CD14-positive monocyte (primary cell): ENCODE results near the gene THEM4. TPM values are rescaled to one million over a fixed set of nuclear protein-coding genes. Genes with fewer than 3 reads are reported as not detected.
"Not testable (repeated sequence)": the region's sequence is repeated elsewhere in the genome, so short reads cannot be mapped to it uniquely, and the experiment has no call there.

ENCODE experiments used
- DNase-seq, 3 donors: peaks; one replicate each; pipeline ENCODE4 v3.0.0-alpha.2; 2011 to 2022
- H2AFZ ChIP-seq: 2 replicates; pipeline ENCODE4 v1.6.0; 2012; ENCODE audit warnings: mild to moderate bottlenecking, low read depth, low read length, inconsistent platforms; ENCODE audit not compliant: insufficient read depth, poor library complexity, severe bottlenecking
- H3K27ac ChIP-seq, 2 donors: 1 replicate in 1 of 2; 2 replicates in 1 of 2; pipeline ENCODE4 v1.5.1; 2012 to 2013; ENCODE audit warnings: low read length in 2 of 2, control low read depth in 1 of 2, inconsistent platforms in 1 of 2, low read depth in 1 of 2, mild to moderate bottlenecking in 1 of 2
- H3K27me3 ChIP-seq, 2 donors: one replicate each; pipeline versions ENCODE4 v1.6.0 to v1.6.1; 2011 to 2013; ENCODE audit warnings: low read length in 2 of 2; ENCODE audit not compliant: control insufficient read depth in 2 of 2, insufficient read depth in 2 of 2
- H3K36me3 ChIP-seq, 2 donors: replicated peaks in 1 of 2; 1 replicate in 1 of 2; 2 replicates in 1 of 2; pipeline versions ENCODE4 v1.5.1 to v1.6.1; 2012 to 2013; ENCODE audit warnings: low read length in 2 of 2, control low read depth in 1 of 2, inconsistent platforms in 1 of 2, mild to moderate bottlenecking in 1 of 2; ENCODE audit not compliant: insufficient read depth in 2 of 2, control insufficient read depth in 1 of 2
- H3K4me1 ChIP-seq, 2 donors: 1 replicate in 1 of 2; 2 replicates in 1 of 2; pipeline versions ENCODE4 v1.5.1 to v1.6.1; 2012 to 2013; ENCODE audit warnings: low read length in 2 of 2, control low read depth in 1 of 2, inconsistent platforms in 1 of 2, mild to moderate bottlenecking in 1 of 2, moderate library complexity in 1 of 2; ENCODE audit not compliant: insufficient read depth in 2 of 2, control insufficient read depth in 1 of 2
- H3K4me2 ChIP-seq: replicated peaks from 2 replicates; pipeline ENCODE3; 2012; ENCODE audit warnings: low read length, moderate library complexity, mild to moderate bottlenecking; ENCODE audit not compliant: poor library complexity, severe bottlenecking; ENCODE audit errors: extremely low read depth
- H3K4me3 ChIP-seq, 3 experiments: fragments of 200-600 bp in 1 of 3; sonication (generic) in 1 of 3; replicated peaks in 1 of 3; 1 replicate in 2 of 3; 2 replicates in 1 of 3; pipeline ENCODE4 v1.5.1; 2011 to 2013; ENCODE audit warnings: low read length in 3 of 3, mild to moderate bottlenecking in 3 of 3, control low read depth in 2 of 3, low read depth in 2 of 3, inconsistent platforms in 1 of 3, moderate library complexity in 1 of 3
- H3K79me2 ChIP-seq: 2 replicates; pipeline ENCODE4 v1.6.0; 2012; ENCODE audit warnings: mild to moderate bottlenecking, control low read depth, inconsistent platforms, low read length, moderate library complexity; ENCODE audit not compliant: insufficient read depth
- H3K9ac ChIP-seq: 2 replicates; pipeline ENCODE4 v1.6.0; 2017; ENCODE audit warnings: low read length, mild to moderate bottlenecking; ENCODE audit not compliant: insufficient read depth, poor library complexity, severe bottlenecking
- H3K9me3 ChIP-seq, 2 donors: replicated peaks in 1 of 2; 1 replicate in 1 of 2; 2 replicates in 1 of 2; pipeline versions ENCODE4 v1.5.1 to v1.6.1; 2012 to 2013; ENCODE audit warnings: low read length in 2 of 2, control low read depth in 1 of 2; ENCODE audit not compliant: control insufficient read depth in 1 of 2, insufficient read depth in 1 of 2
- H4K20me1 ChIP-seq: 2 replicates; pipeline ENCODE4 v1.6.0; 2012; ENCODE audit warnings: mild to moderate bottlenecking, low read length, control low read depth, moderate library complexity; ENCODE audit not compliant: insufficient read depth
- H3K27ac Mint-ChIP-seq, 7 donors: one replicate each; pipeline ENCODE4 v1.8.0; 2020; ENCODE audit warnings: mild to moderate bottlenecking in 7 of 7, mixed read lengths in 7 of 7, moderate library complexity in 6 of 7, inconsistent platforms in 2 of 7
- H3K27me3 Mint-ChIP-seq, 3 donors: one replicate each; pipeline ENCODE4 v1.8.0; 2021 to 2022; ENCODE audit warnings: low read depth in 3 of 3, mild to moderate bottlenecking in 3 of 3, mixed read lengths in 3 of 3, moderate library complexity in 3 of 3, inconsistent platforms in 1 of 3
- H3K36me3 Mint-ChIP-seq, 2 donors: one replicate each; pipeline ENCODE4 v1.8.0; 2020; ENCODE audit warnings: mixed read lengths in 2 of 2, inconsistent platforms in 1 of 2, mild to moderate bottlenecking in 1 of 2
- H3K4me1 Mint-ChIP-seq: one replicate; pipeline ENCODE4 v1.8.0; 2020; ENCODE audit warnings: mild to moderate bottlenecking, mixed read lengths
- H3K4me3 Mint-ChIP-seq, 2 donors: one replicate each; pipeline ENCODE4 v1.8.0; 2020; ENCODE audit warnings: mild to moderate bottlenecking in 2 of 2, mixed read lengths in 2 of 2, moderate library complexity in 1 of 2
- H3K9me3 Mint-ChIP-seq, 7 donors: one replicate each; pipeline ENCODE4 v1.8.0; 2020 to 2022; ENCODE audit warnings: mixed read lengths in 7 of 7, mild to moderate bottlenecking in 6 of 7, moderate library complexity in 6 of 7, inconsistent platforms in 2 of 7
- WGBS: methylation state at CpG from one replicate; pipeline ENCODE4 v1.1.5; 2013; ENCODE audit warnings: missing lambda C conversion rate; ENCODE audit not compliant: insufficient coverage; 5-methylcytosine and 5-hydroxymethylcytosine counted together
- intact Hi-C, 2 donors: fragments of 100-400 bp; cut with micrococcal nuclease; formaldehyde crosslinking; loops; one replicate each; pipeline versions ENCODE4 v1.15.0 to v1.15.1; 2023
- polyA plus RNA-seq, 3 donors: library from polyadenylated mRNA; depleted of rRNA in 1 of 3; unstranded in 2 of 3; stranded (reverse) in 1 of 3; fragments of 300-500 nt in 2 of 3; fragments of >200 nt in 1 of 3; fragmentation: Illumina TruSeq in 2 of 3; gene quantifications; 1 replicate in 2 of 3; 2 replicates in 1 of 3; pipeline ENCODE4 v1.2.3, GENCODE V29; 2012 to 2021
- TF ChIP-seq, protein P1 (sequence below): fragments of 200-600 bp; IDR thresholded peaks from one replicate; pipeline ENCODE4 v1.8.0; 2022; ENCODE audit warnings: antibody characterized with exemption, mild to moderate bottlenecking

THEM4 gene
- polyA plus RNA-seq, 3 donors, result 3.7 to 6.0 (median 4.6) TPM

DNA sequence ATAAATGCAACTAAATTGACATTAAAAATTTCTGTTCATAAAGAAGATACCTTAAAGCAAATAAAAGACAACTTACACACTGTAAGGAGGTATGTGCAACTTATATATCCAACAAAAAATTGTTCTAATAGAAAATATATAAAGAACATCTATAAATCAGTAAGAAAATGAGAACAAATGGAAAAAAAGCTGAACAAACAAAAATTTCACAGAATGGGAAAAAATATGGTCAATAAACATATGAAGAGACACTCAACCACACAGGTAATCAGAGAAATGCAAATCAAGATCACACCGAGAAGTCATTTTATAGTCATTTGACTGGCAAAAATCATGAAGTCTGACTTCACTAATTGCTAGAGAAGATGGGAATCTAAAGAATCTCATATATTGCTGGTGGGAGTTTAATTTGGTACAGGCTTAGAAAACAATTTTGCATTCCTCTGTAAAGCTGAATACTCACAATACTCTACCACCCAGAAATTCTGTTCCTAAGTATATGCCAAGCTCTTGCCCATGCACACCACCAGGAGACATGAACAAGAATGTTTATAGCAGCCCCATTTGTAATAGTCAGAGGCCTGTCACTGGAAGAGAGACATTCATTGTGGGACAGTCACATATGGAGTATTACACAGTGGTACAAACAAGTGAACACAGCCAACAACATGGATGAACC lies 33.8 kb downstream of the THEM4 start:
- Histone ChIP-seq H3K4me3 (no peak overlapping the region), H3K36me3 (peaks cover 0 to 6% of the 10 kb centered on the region in 2 donors), H3K4me2 (no peak overlapping the region), H3K4me1 (peaks cover 0 to 3% of the 10 kb centered on the region in 2 donors), H3K79me2 (no peaks in the 10 kb centered on the region), H2AFZ (no peak overlapping the region), H3K27me3 (no peaks in the 10 kb centered on the region), H3K9ac (no peak overlapping the region), H3K9me3 (no peaks in the 10 kb centered on the region), H3K27ac (no peak overlapping the region), H4K20me1 (no peaks in the 10 kb centered on the region)
- intact Hi-C loops, result no loop called here
- TF ChIP-seq, protein P1, sequence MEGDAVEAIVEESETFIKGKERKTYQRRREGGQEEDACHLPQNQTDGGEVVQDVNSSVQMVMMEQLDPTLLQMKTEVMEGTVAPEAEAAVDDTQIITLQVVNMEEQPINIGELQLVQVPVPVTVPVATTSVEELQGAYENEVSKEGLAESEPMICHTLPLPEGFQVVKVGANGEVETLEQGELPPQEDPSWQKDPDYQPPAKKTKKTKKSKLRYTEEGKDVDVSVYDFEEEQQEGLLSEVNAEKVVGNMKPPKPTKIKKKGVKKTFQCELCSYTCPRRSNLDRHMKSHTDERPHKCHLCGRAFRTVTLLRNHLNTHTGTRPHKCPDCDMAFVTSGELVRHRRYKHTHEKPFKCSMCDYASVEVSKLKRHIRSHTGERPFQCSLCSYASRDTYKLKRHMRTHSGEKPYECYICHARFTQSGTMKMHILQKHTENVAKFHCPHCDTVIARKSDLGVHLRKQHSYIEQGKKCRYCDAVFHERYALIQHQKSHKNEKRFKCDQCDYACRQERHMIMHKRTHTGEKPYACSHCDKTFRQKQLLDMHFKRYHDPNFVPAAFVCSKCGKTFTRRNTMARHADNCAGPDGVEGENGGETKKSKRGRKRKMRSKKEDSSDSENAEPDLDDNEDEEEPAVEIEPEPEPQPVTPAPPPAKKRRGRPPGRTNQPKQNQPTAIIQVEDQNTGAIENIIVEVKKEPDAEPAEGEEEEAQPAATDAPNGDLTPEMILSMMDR, result no peak
- no peak for DNase-seq
- H3K4me1 Mint-ChIP-seq, result peaks cover 8% of the 10 kb centered on the region
- peaks cover 1 to 3% (median 1%) of the 10 kb centered on the region in 3 donors for H3K27me3 Mint-ChIP-seq
- no peak overlapping the region for H3K4me3 Mint-ChIP-seq
- H3K27ac Mint-ChIP-seq, result no peak overlapping the region
- no CpG with 5 or more reads among the region's 1 CpG for WGBS
- peaks cover 9 to 16% of the 10 kb centered on the region in 2 donors for H3K36me3 Mint-ChIP-seq
- no peaks in the 10 kb centered on the region for H3K9me3 Mint-ChIP-seq

DNA sequence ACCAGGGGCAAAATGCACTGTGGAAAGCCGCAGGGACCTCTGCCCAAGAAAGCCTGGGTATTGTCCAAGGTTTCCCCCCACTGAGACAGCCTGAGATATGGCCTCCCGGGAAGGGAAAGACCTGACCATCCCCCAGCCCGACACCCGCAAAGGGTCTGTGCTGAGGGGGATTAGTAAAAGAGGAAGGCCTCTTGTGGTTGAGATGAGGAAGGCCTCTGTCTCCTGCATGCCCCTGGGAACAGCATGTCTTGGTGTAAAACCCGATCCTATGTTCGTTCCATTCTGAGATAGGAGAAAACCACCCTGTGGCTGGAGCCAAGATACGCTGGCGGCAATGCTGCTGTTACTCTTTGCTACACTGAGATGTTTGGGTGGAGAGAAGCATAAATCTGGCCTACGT lies 36.5 kb downstream of the THEM4 start:
- not testable (repeated sequence) for H3K4me3 Mint-ChIP-seq, DNase-seq
- 21% methylated on average over 4 of the region's 9 CpGs for WGBS

More for the DNA sequence above, 36.5 kb downstream of the THEM4 start:
- H3K36me3 ChIP-seq, intact Hi-C loops, H3K4me2 ChIP-seq, H4K20me1 ChIP-seq, H2AFZ ChIP-seq, H3K9ac ChIP-seq, H3K9me3 ChIP-seq, H3K27ac ChIP-seq, H3K4me3 ChIP-seq, H3K27ac Mint-ChIP-seq, H3K79me2 ChIP-seq, H3K27me3 ChIP-seq, H3K27me3 Mint-ChIP-seq, H3K9me3 Mint-ChIP-seq: not testable (repeated sequence)
- H3K4me1 ChIP-seq, result peaks cover 6 to 11% of the 10 kb centered on the region in 2 donors
- H3K36me3 Mint-ChIP-seq, result peaks cover 9 to 16% of the 10 kb centered on the region in 2 donors
- peaks cover 15% of the 10 kb centered on the region for H3K4me1 Mint-ChIP-seq
